Right lobe of liver (tissue), 6 donors: Measurements from ENCODE around the gene BIRC2. TPM values are rescaled to one million over a fixed set of nuclear protein-coding genes. Genes with fewer than 3 reads are reported as not detected.

Experiments used
- ATAC-seq, 4 donors: fragments of 200-7000 bp; cut with Tn5 transposase; one replicate each; pipeline ENCODE4 v1.9.1; 2020; ENCODE audit warnings: mild to moderate bottlenecking in 4 of 4, moderate library complexity in 4 of 4
- DNase-seq, 3 donors: peaks; one replicate each; pipeline ENCODE4 v3.0.0-alpha.2; 2020
- H3K27ac ChIP-seq, 3 donors: fragments of 200-600 bp; one replicate each; pipeline ENCODE4 v1.8.0; 2022
- H3K27me3 ChIP-seq, 2 donors: fragments of 200-600 bp; one replicate each; pipeline ENCODE4 v1.8.0; 2022
- H3K36me3 ChIP-seq, 4 donors: fragments of 200-600 bp; sonication (generic) in 1 of 4; one replicate each; pipeline versions ENCODE4 v1.5.1 to v1.8.0; 2017 to 2022; ENCODE audit warnings: control low read depth in 1 of 4
- H3K4me1 ChIP-seq, 4 donors: fragments of 200-600 bp; sonication (generic) in 1 of 4; one replicate each; pipeline versions ENCODE4 v1.5.1 to v1.8.0; 2017 to 2022; ENCODE audit warnings: control low read depth in 1 of 4
- H3K4me3 ChIP-seq, 3 donors: fragments of 200-600 bp; one replicate each; pipeline ENCODE4 v1.8.0; 2022
- H3K9me3 ChIP-seq, 4 donors: fragments of 200-600 bp; sonication (generic) in 1 of 4; one replicate each; pipeline versions ENCODE4 v1.5.1 to v1.8.0; 2017 to 2022; ENCODE audit warnings: control low read depth in 1 of 4
- POLR2A ChIP-seq: fragments of 450-650 bp; IDR thresholded peaks from one replicate; pipeline ENCODE4 v1.6.1; 2017; ENCODE audit warnings: antibody characterized with exemption, mild to moderate bottlenecking
- WGBS: methylation state at CpG from one replicate; pipeline ENCODE4 v1.1.6; 2018; ENCODE audit warnings: low coverage, low lambda C conversion rate; ENCODE audit not compliant: insufficient coverage; ENCODE audit errors: missing lambda C conversion rate; 5-methylcytosine and 5-hydroxymethylcytosine counted together
- intact Hi-C, 2 donors: fragments of 100-400 bp; cut with DNase I; formaldehyde crosslinking; loops; one replicate each; pipeline versions ENCODE4 v1.11.2 to v1.14.1; 2022
- total RNA-seq, 6 experiments: library from RNA; depleted of rRNA in 2 of 6; stranded (reverse); fragments of >200 nt in 2 of 6; fragmentation: NEBNext Ultra II Directional in 3 of 6; extraction: Animal tissue kit (Norgen Biotek cat#: 25700) in 3 of 6; gene quantifications; one replicate each; pipeline versions ENCODE4 v1.1.0 to v1.2.4, GENCODE V29; 2016 to 2023
- TF ChIP-seq, protein P1 (sequence below), 4 donors: fragments of 200-600 bp in 3 of 4; fragments of 450-650 bp in 1 of 4; IDR thresholded peaks; one replicate each; pipeline versions ENCODE4 v1.5.1 to v1.8.0; 2016 to 2022; ENCODE audit warnings: antibody characterized with exemption in 4 of 4, mild to moderate bottlenecking in 2 of 4
- donor health status: DM: no; HTN: yes; CAD: no.
- donor health status: DM: no; HTN: no; CAD: no.
- donor health status: DM: no; HTN: no; CAD: no.
- donor health status: DM: no; HTN: yes; CAD: no.
- donor health status: DM: no; HTN: yes; CAD: no.

The BIRC2 gene
- total RNA-seq, 6 experiments from 2014 or later: 20.2 to 26.6 (median 25.3) TPM

DNA sequence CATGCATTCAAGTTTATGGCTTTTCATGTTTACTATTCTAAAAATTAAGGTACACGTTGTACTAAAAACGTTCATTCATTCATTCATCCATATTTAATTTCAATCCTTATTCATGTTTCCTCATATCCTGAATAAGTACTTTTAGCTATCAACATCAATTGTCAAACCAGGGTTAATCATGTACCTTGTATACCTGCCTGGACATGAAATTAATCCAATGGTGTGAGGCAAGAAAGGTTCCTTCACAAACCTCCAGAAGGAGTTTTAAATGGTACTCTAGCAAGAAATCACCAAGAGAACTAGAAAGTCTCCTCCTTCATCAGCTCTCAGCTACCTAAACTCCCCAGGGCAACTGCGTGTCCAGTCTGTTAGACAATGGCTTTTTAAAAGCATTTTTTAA is 72.2 kb downstream of the BIRC2 start:
- Histone ChIP-seq H3K4me1 (peaks cover 0 to 17% (median 0%) of the 10 kb centered on the region in 4 donors), H3K4me3 (no peak overlapping the region), H3K9me3 (no peaks in the 10 kb centered on the region), H3K27ac (no peak overlapping the region), H3K27me3 (no peaks in the 10 kb centered on the region), H3K36me3 (no peaks in the 10 kb centered on the region)
- no peak for ATAC-seq
- intact Hi-C loops: no loop called here
- DNase-seq: no peak
- TF ChIP-seq, protein P1, sequence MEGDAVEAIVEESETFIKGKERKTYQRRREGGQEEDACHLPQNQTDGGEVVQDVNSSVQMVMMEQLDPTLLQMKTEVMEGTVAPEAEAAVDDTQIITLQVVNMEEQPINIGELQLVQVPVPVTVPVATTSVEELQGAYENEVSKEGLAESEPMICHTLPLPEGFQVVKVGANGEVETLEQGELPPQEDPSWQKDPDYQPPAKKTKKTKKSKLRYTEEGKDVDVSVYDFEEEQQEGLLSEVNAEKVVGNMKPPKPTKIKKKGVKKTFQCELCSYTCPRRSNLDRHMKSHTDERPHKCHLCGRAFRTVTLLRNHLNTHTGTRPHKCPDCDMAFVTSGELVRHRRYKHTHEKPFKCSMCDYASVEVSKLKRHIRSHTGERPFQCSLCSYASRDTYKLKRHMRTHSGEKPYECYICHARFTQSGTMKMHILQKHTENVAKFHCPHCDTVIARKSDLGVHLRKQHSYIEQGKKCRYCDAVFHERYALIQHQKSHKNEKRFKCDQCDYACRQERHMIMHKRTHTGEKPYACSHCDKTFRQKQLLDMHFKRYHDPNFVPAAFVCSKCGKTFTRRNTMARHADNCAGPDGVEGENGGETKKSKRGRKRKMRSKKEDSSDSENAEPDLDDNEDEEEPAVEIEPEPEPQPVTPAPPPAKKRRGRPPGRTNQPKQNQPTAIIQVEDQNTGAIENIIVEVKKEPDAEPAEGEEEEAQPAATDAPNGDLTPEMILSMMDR (IDR thresholded peaks at IDR 0.05): no peak
- no peak for TF ChIP-seq POLR2A
- WGBS: 85% methylated on average over 3 of the region's 3 CpGs

DNA sequence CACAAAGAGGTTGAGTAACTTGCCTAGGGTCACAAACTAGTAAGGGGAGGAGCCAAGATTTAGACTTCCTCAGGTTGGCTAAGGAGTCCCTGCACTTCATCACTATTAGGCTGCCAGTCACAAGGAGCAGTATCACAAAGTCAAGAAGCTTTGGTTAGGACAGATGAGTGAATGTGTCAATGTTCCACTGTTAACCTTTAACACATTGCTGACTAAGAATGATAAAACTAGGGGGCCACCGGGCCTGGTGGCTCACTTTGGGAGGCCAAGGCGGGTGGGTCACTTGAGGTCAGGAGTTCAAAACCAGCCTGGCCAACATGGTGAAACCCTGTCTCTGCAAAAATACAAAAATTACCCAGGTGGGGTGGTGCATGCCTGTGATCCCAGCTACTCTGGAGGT is 73.5 kb downstream of the BIRC2 start:
- TF ChIP-seq, protein P1 (IDR thresholded peaks at IDR 0.05): no peak
- no peak for TF ChIP-seq POLR2A
- DNase-seq (no peak), ATAC-seq (no peak)
- Histone ChIP-seq H3K9me3 (no peaks in the 10 kb centered on the region), H3K27me3 (no peaks in the 10 kb centered on the region), H3K36me3 (no peaks in the 10 kb centered on the region), H3K27ac (no peak overlapping the region), H3K4me3 (no peak overlapping the region), H3K4me1 (peaks cover 0 to 10% (median 0%) of the 10 kb centered on the region in 4 donors)
- intact Hi-C loops: no loop called here
- WGBS: 63% methylated on average over 2 of the region's 2 CpGs

DNA sequence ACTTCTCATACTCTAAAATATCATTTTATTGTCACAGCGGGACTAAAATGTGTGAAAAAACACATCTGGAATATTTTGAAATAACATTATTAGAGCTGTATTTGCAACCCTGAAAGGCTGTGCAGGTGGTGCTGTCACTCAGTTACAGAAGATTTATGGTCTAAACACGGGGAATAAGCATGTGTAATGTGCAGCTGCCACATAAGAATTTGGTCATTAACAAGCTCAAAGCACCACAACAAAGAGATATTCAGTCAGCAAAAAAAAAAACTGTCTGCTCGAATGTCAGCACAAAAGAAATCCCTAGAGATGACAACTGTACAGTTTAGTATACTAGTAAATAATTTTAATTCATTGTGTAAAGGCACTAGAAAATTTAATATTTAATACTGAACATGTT is 74.2 kb downstream of the BIRC2 start:
- Histone ChIP-seq H3K4me1 (peaks cover 0 to 10% (median 0%) of the 10 kb centered on the region in 4 donors), H3K27me3 (no peaks in the 10 kb centered on the region), H3K9me3 (no peaks in the 10 kb centered on the region), H3K4me3 (no peak overlapping the region), H3K27ac (no peak overlapping the region), H3K36me3 (no peaks in the 10 kb centered on the region)
- TF ChIP-seq, protein P1 (IDR thresholded peaks at IDR 0.05): no peak
- no peak for TF ChIP-seq POLR2A
- no peak for ATAC-seq
- 63% methylated on average over 3 of the region's 3 CpGs for WGBS
- intact Hi-C loops: no loop called here
- no peak for DNase-seq

DNA sequence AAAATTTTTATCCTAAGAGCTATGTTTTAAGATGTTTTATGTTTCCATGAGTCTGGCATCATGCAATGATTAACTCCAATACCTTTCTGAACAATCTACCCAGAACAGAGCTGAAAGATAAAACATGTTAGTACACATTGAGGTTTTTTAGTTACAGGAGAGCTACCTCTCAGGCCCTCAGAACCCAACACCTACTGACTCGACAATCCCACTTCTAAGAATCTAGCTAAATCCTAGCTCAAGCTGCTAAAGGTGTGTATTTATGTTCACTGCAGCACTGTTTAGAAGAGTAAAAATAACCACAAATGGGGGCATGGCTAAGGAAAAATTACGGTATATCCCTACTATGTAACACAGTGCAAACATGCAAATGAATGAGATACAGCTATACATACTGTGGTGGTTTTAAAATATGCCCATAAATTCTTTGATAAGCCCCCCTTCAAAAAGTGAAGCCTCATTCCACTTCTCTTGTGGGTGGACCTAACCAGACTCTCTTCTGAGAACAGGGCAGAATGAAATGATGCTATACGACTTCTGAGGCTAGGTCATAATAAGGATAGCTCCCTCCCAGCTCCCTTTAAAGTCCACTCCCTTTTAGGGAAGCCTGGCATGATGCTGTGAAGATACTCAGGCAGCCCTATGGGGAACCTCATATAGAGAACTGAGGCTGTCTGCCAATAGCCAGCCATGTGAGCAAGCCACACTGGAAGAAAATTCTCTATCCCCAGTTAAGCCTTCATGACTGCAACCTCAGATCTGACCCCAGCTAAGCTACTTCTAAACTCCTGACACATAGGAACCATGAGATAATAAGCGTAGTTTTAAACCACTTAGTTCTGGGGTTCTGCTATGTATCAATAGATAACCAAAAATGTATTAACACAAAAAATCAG is 76.1 kb downstream of the BIRC2 start:
- intact Hi-C loops: no loop called here
- H3K9me3 ChIP-seq: no peaks in the 10 kb centered on the region
- no peak overlapping the region for H3K4me3 ChIP-seq
- no peaks in the 10 kb centered on the region for H3K27me3 ChIP-seq
- no peaks in the 10 kb centered on the region for H3K4me1 ChIP-seq
- ATAC-seq: peak; percentile 37 to 59 (median 49)
- no peak overlapping the region for H3K27ac ChIP-seq
- H3K36me3 ChIP-seq: no peaks in the 10 kb centered on the region
- TF ChIP-seq, protein P1 (IDR thresholded peaks at IDR 0.05): no peak
- no peak for TF ChIP-seq POLR2A
- 88% methylated on average over 4 of the region's 4 CpGs for WGBS
- DNase-seq: no peak
